Amniotic epithelial cell (primary cell): ENCODE data around the gene TMEM235.

Experiments used
- DNase-seq: peaks from one replicate; pipeline ENCODE4 v3.0.0-alpha.2; 2010; ENCODE audit warnings: low read depth

The TMEM235 gene

GRCh38 chr17:78230996-78231935, at the start of gene TMEM235:
Gene TMEM235, plus strand, starts transcription at chr17:78231631. Its CDS starts 393 bp downstream, at chr17:78232024.
- no peak for DNase-seq

DNA sequence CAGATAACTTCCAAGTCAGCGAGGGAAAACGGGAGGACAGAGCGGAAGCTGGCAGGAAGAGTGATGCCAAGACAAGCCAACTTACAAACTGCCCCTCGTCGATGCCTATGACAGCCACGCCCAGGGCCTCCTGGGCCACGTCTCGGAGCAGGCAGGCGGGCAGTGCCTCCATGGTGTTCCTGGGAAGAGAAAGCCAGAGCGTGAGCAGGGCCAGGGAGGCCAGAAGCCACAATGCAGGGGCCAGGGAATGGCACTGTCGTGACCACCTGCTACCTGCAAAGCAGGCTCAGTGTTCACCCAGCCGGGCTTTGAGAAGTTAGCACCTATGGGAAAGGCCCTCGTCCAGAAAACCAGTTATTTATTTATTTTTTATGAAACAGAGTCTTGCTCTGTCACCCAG, 48.9 kb upstream of the TMEM235 start:
- no peak for DNase-seq

DNA sequence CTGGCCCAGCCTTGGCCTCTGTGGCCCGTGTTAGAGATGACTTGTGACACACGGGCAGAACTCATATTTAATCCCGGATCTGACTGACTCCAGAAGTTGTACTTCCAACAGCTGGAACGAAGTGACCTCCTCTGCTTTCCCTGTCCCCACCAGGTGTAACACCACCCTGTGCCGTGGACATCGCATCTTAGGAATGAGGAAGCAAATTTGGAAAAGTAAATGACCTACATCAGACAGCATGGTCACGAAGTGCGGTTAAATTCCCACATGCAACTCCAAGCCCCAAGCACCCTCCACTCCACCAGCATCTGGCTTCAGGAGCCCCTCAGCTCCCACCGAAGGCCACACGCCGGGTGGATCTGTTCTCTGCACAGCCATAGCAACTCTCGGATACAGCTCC, 47.5 kb upstream of the TMEM235 start:
- no peak for DNase-seq

GRCh38 chr17:78184351-78184750, 47.1 kb upstream of the TMEM235 start:
- no peak for DNase-seq

- no peak for DNase-seq
Observed at GRCh38 chr17:78184868-78185267, 46.6 kb upstream of the TMEM235 start.

- DNase-seq = no peak
Observed at GRCh38 chr17:78185981-78186691, 45.3 kb upstream of the TMEM235 start.

- peak; percentile 97 for DNase-seq
Observed at GRCh38 chr17:78186692-78187595, 44.5 kb upstream of the TMEM235 start, which contains the start of the genes AFMID and TK1. Gene AFMID, plus strand, starts transcription at chr17:78187362. Its CDS starts 9 bp downstream, at chr17:78187371. Gene TK1, minus strand, starts transcription at chr17:78187052. Its CDS starts 58 bp downstream, at chr17:78186994.

GRCh38 chr17:78196716-78197115, 34.7 kb upstream of the TMEM235 start:
- DNase-seq = no peak

GRCh38 chr17:78197147-78197832, 34.1 kb upstream of the TMEM235 start:
- DNase-seq = no peak

DNA sequence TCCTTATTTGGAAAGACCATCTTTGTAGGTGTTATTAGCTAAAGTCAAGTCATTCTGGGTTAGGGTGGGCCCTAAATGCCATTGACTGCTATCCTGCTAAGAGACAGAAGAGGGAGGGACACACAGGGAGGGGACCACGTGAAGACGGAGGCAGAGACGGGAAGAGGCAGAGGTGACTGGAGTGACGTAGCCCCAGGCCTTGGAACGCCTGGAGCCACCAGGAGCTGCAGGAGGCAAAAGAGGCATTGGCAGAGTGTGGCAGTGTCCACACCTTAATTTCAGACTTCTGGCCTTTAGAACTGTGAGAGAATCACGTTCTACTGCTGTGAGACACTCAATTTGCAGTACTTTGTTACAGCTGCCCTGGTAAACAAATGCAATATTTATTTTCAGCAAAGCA, 31.0 kb upstream of the TMEM235 start:
- DNase-seq = no peak

DNA sequence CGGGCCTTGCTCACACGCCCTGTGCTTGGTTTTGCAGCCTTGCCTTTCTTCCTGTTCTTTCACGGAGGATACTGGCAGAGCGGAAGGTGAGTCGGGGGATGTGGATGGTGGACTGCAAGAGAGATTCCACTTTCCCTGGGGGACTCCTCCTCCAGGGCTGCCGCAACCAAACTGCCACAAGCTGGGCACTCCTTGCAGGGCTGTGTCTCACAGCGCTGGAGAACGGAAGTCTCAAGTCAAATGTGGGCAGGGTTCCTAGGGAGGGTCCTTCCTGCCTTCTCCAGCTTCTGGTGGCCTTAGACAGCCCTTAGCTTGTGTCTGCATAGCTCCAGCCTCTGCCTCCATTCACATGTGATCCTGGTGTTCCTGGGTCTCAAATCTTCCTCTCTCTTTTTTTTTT, 28.8 kb upstream of the TMEM235 start:
- no peak for DNase-seq

DNA sequence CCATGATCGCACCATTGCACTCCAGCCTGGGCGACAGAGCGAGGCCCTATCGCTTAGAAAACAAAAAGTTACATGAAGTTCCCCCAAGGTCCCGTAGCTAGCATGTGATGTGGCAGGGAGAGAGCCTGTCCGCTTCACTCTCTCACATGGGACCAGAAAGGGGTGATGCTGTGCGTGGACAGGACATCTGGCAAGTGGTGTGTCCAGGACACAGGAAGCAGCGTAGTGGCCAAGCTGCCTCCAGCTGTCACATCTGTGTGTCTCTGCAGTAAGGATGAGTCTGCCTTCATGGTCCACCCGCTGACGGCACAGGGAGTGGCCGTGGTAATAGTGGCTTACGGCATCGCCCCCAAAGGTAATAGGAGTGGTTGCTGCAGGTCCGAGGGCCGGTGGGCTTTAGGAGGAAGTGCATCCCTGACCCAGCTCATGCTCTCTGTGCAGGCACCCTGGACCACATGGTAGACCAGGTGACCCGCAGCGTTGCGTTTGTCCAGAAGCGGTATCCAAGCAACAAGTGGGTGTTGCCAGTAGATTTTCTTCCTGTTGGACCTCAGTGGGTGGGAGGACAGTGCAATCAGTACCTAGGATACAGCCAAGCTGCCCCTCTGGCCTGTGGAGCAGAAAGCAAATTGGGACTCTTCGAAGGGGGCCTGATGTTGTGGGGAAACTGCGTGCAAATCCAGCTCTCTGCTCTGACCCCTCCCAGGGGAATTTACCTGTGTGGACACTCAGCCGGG, 26.9 kb upstream of the TMEM235 start:
- no peak for DNase-seq

GRCh38 chr17:78205124-78205775, 26.2 kb upstream of the TMEM235 start:
- DNase-seq = no peak

DNA sequence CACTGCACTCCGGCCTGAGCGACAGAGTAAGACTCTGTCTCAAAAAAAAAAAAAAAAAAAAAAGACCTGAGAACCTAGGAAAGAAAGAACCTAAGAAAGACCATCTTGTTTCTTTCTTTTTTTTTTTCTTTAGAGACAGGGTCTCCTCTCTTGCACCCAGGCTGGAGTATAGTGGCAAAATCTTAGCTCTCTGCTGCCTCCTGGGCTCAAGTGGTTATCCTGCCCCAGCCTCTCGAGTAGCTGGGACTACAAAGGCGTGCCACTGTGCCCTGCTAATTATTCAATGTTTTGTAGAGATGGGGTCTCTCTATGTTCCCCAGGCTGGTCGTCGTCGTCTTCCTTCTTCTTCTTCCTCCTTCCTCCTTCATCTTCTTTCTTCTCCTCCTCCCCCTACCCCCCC, 25.1 kb upstream of the TMEM235 start:
- DNase-seq = no peak

DNA sequence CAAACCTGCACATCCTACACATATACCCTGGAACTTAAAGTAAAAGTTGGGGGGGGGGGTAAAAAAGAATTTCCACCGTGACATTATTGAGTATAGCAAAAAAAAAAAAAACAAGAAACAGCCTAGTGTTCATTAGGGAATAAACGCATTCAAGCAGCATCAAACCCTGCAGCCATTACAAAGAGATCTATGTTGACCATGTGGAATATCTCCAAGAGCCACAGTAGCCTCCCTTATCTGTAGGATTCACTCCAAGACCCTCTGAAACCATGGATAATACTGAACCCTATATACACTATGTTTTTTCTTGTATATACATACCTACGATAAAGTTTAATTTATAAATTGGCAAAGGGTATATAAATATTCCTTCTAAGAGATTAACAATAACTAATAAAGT, 22.9 kb upstream of the TMEM235 start:
- DNase-seq = no peak

DNA sequence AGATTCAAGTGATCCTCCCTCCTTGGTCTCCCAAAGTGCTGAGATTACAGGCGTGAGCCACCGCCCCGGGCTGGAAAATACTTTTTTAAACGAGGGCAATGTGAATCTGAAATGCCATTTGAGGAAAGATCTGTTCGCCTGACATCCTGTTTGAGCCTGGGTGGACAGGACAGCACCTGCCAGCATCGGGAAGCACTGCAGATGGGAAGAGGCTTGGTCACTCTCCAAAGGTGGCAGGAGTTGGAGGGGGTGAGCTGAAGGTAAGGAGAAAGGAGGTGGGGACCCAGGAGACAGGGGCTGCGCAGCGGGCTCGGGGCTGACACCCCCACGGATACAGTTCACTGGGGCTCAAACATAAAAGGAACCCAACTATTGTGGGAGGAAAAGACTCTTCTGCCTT, 21.3 kb upstream of the TMEM235 start:
- no peak for DNase-seq

GRCh38 chr17:78211032-78211431, 20.4 kb upstream of the TMEM235 start:
- DNase-seq = no peak

GRCh38 chr17:78214016-78214705, 17.3 kb upstream of the TMEM235 start, which contains the start of gene BIRC5:
Gene BIRC5, plus strand, starts transcription at chr17:78214253. Its CDS starts 64 bp downstream, at chr17:78214317.
- DNase-seq = peak; percentile 67

DNA sequence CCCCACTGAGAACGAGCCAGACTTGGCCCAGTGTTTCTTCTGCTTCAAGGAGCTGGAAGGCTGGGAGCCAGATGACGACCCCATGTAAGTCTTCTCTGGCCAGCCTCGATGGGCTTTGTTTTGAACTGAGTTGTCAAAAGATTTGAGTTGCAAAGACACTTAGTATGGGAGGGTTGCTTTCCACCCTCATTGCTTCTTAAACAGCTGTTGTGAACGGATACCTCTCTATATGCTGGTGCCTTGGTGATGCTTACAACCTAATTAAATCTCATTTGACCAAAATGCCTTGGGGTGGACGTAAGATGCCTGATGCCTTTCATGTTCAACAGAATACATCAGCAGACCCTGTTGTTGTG, 16.7 kb upstream of the TMEM235 start:
- no peak for DNase-seq
